Heart left ventricle (tissue), 13 donors: Measurements from ENCODE around the gene SMOC1.

ENCODE experiments used
- CTCF ChIP-seq, 12 donors: fragments of 200-600 bp; sonication (generic) in 4 of 12; IDR thresholded peaks; one replicate each; pipeline versions ENCODE4 v1.5.0 to v1.8.0; 2018 to 2022; ENCODE audit warnings: antibody characterized with exemption in 12 of 12, mild to moderate bottlenecking in 5 of 12
- POLR2A ChIP-seq, 2 donors: fragments of 450-650 bp; IDR thresholded peaks; one replicate each; pipeline ENCODE4 v1.6.1; 2017; ENCODE audit warnings: antibody characterized with exemption in 2 of 2, mild to moderate bottlenecking in 2 of 2, moderate library complexity in 2 of 2
- donor health status: ischemic (EF 13 %, LVEDD 7.1; RV severe dilation, severe dysfunction).
- donor health status: DM: no; HTN: yes; CAD: no.
- donor health status: DM: no; HTN: no; CAD: no.
- donor health status: ischemic (EF 25% LVEDD 6.9; RV normal size, moderate dysfunction).
- donor health status: ischemic (EF 25% LVEDD 5.7; RV mildly dilated, moderate dysfunction).
- donor health status: ischemic (EF 35%, LVEDD 5.7; RV mildly dilated, moderate dysfunction).
- donor health status: nonischemic (EF 11% LVEDD 7.7; RV severe dilation, severe dysfunction).
- donor health status: DM: yes; HTN: yes; CAD: no.
- donor health status: PGD.
- donor health status: ischemic (EF 29% LVEDD 5.4; RV normal size, mild dysfunction).
- donor health status: nonischemic (EF 23%, LVEDD 6.1; RV moderate dilation, normal function).

DNA sequence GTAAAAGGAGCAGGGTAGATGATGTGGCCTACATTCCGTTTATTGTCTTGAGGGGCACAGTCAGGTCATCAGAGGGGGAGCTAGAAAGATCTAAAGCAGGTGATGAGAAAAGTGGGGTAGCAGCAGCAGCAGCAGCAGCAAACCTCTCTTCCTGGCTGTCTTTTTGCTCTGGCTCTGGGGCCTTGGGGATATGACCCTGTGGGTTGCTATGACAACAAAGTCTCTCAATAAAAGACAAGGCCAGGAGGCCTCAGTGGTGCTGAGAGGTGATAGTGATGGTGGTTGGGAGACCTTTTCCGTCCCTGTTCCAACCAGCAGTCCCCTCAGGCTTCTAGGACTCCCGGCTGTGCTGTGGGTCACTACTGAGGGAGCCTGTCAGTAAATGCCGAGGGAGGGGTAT lies 170.9 kb downstream of the SMOC1 start:
- TF ChIP-seq CTCF (IDR thresholded peaks at IDR 0.05): no peak
- TF ChIP-seq POLR2A (IDR thresholded peaks at IDR 0.05): no peak
